GM23338 (cell line): ENCODE data around the gene CMSS1.

Source experiments
- CREB1 ChIP-seq: fragments of 250-450 bp; sonication (Bioruptor Pico); IDR thresholded peaks from 2 replicates; pipeline ENCODE4 v1.5.0; 2020; ENCODE audit warnings: low read depth, mild to moderate bottlenecking, moderate library complexity
- EZH2 ChIP-seq: fragments of 200-600 bp; sonication (generic); IDR thresholded peaks from one replicate; pipeline ENCODE4 v1.8.0; 2017; ENCODE audit warnings: antibody characterized with exemption, mild to moderate bottlenecking, low read depth; ENCODE audit not compliant: unreplicated experiment
- EZH2phosphoT487 ChIP-seq: fragments of 200-600 bp; sonication (generic); IDR thresholded peaks from one replicate; pipeline ENCODE4 v1.8.1; 2018; ENCODE audit warnings: antibody characterized with exemption; ENCODE audit not compliant: unreplicated experiment
- JUNB ChIP-seq: IDR thresholded peaks from one replicate; pipeline ENCODE4 v1.6.1; 2016; ENCODE audit warnings: antibody characterized with exemption; ENCODE audit not compliant: unreplicated experiment
- POLR2AphosphoS5 ChIP-seq: IDR thresholded peaks from 2 replicates; pipeline ENCODE4 v1.6.1; 2016; ENCODE audit warnings: antibody characterized with exemption, low read depth
- STAT1 ChIP-seq: IDR thresholded peaks from one replicate; pipeline ENCODE4 v1.6.1; 2016; ENCODE audit warnings: antibody characterized with exemption; ENCODE audit not compliant: unreplicated experiment
- ZNF114 ChIP-seq: fragments of 250-450 bp; sonication (Bioruptor Pico); IDR thresholded peaks from 2 replicates; pipeline ENCODE4 v1.5.0; 2020; ENCODE audit warnings: mild to moderate bottlenecking, moderate library complexity
- TF ChIP-seq, protein P1 (sequence below), 2 experiments: fragments of 200-600 bp in 1 of 2; sonication (generic) in 1 of 2; conservative IDR thresholded peaks; 2 replicates each; pipeline versions ENCODE4 v1.5.1 to v1.6.1; 2016 to 2017; ENCODE audit warnings: antibody characterized with exemption in 2 of 2, low read depth in 2 of 2, mild to moderate bottlenecking in 2 of 2, moderate library complexity in 1 of 2
- TF ChIP-seq, protein P2 (sequence below): IDR thresholded peaks from one replicate; pipeline ENCODE4 v1.6.1; 2018; ENCODE audit warnings: antibody characterized with exemption; ENCODE audit not compliant: unreplicated experiment
- TF ChIP-seq, protein P3 (sequence below): IDR thresholded peaks from 2 replicates; pipeline ENCODE4 v1.6.1; 2016; ENCODE audit warnings: antibody characterized with exemption

DNA sequence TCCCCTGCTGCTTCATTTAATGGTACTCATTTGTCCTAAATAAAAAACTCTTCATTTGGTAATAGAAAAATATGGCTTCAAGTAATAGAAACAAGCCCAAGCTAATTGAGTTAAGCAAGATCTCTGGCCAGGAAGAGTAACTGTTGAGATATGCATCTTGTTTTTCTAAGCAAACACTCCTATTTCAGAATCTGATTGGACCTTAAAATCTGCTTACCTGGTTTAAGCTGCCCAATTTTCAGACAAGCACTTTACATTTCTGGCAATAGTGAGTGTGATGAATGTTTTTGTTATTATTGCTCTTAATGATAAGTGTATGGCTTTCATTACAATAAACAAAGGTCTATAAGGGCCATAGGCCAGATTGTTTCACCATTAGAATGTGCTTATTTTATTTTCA, 86.2 kb downstream of the CMSS1 start:
- no peak for TF ChIP-seq EZH2phosphoT487
- TF ChIP-seq, protein P1, sequence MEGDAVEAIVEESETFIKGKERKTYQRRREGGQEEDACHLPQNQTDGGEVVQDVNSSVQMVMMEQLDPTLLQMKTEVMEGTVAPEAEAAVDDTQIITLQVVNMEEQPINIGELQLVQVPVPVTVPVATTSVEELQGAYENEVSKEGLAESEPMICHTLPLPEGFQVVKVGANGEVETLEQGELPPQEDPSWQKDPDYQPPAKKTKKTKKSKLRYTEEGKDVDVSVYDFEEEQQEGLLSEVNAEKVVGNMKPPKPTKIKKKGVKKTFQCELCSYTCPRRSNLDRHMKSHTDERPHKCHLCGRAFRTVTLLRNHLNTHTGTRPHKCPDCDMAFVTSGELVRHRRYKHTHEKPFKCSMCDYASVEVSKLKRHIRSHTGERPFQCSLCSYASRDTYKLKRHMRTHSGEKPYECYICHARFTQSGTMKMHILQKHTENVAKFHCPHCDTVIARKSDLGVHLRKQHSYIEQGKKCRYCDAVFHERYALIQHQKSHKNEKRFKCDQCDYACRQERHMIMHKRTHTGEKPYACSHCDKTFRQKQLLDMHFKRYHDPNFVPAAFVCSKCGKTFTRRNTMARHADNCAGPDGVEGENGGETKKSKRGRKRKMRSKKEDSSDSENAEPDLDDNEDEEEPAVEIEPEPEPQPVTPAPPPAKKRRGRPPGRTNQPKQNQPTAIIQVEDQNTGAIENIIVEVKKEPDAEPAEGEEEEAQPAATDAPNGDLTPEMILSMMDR (conservative IDR thresholded peaks at IDR 0.05; ENCODE audit: low read depth in 2 of 2), result no peak
- TF ChIP-seq EZH2, result no peak
- no peak for TF ChIP-seq POLR2AphosphoS5
- TF ChIP-seq JUNB, result no peak
- TF ChIP-seq, protein P2, sequence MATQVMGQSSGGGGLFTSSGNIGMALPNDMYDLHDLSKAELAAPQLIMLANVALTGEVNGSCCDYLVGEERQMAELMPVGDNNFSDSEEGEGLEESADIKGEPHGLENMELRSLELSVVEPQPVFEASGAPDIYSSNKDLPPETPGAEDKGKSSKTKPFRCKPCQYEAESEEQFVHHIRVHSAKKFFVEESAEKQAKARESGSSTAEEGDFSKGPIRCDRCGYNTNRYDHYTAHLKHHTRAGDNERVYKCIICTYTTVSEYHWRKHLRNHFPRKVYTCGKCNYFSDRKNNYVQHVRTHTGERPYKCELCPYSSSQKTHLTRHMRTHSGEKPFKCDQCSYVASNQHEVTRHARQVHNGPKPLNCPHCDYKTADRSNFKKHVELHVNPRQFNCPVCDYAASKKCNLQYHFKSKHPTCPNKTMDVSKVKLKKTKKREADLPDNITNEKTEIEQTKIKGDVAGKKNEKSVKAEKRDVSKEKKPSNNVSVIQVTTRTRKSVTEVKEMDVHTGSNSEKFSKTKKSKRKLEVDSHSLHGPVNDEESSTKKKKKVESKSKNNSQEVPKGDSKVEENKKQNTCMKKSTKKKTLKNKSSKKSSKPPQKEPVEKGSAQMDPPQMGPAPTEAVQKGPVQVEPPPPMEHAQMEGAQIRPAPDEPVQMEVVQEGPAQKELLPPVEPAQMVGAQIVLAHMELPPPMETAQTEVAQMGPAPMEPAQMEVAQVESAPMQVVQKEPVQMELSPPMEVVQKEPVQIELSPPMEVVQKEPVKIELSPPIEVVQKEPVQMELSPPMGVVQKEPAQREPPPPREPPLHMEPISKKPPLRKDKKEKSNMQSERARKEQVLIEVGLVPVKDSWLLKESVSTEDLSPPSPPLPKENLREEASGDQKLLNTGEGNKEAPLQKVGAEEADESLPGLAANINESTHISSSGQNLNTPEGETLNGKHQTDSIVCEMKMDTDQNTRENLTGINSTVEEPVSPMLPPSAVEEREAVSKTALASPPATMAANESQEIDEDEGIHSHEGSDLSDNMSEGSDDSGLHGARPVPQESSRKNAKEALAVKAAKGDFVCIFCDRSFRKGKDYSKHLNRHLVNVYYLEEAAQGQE, result no peak
- TF ChIP-seq STAT1, result no peak
- TF ChIP-seq CREB1 (CRISPR knock-in tag), result no peak
- TF ChIP-seq ZNF114, result no peak
- TF ChIP-seq, protein P3, sequence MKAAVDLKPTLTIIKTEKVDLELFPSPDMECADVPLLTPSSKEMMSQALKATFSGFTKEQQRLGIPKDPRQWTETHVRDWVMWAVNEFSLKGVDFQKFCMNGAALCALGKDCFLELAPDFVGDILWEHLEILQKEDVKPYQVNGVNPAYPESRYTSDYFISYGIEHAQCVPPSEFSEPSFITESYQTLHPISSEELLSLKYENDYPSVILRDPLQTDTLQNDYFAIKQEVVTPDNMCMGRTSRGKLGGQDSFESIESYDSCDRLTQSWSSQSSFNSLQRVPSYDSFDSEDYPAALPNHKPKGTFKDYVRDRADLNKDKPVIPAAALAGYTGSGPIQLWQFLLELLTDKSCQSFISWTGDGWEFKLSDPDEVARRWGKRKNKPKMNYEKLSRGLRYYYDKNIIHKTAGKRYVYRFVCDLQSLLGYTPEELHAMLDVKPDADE, result no peak
